RKO (cell line): ENCODE measurements around the gene ING1.
"Not testable (repeated sequence)": the region's sequence is repeated elsewhere in the genome, so short reads cannot be mapped to it uniquely, and the experiment has no call there.

Experiments
- DNase-seq: peaks from one replicate; pipeline ENCODE4 v3.0.0-alpha.2; 2016; ENCODE audit warnings: low spot score

Gene ING1, protein sequence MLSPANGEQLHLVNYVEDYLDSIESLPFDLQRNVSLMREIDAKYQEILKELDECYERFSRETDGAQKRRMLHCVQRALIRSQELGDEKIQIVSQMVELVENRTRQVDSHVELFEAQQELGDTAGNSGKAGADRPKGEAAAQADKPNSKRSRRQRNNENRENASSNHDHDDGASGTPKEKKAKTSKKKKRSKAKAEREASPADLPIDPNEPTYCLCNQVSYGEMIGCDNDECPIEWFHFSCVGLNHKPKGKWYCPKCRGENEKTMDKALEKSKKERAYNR

DNA sequence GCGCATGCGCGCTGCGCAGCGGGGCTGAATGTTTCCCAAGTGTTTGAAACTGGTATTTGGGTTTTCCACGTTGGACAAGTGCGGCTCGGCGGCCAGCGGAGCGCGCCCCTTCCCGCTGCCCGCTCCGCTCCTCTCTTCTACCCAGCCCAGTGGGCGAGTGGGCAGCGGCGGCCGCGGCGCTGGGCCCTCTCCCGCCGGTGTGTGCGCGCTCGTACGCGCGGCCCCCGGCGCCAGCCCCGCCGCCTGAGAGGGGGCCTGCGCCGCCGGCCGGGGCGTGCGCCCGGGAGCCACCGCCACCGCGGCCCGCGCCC is at the start of gene ING1:
TSS of gene ING1 (plus strand) at position 59 of the 311 bp plus-strand sequence. CDS start 450 bp downstream, outside the sequence.
- DNase-seq = no peak

DNA sequence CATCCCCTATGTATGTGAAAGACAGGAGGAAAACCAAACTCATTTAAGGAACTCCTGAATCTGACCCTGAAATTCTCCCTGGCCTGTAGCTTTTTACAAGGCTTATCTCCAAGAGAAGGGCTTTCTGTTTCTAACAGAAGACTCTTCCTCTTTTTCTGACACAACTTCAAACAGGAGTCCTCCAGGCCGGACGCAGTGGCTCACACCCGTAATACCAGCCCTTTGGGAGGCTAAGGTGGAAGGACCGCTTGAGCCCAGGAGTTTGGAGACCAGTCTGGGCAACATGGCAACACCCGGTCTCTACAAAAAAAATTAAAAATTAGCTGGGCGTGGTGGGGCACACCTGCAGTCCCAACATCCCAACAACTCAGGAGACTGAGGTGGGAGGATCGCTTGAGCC is 49.5 kb upstream of the ING1 start:
- DNase-seq = no peak

DNA sequence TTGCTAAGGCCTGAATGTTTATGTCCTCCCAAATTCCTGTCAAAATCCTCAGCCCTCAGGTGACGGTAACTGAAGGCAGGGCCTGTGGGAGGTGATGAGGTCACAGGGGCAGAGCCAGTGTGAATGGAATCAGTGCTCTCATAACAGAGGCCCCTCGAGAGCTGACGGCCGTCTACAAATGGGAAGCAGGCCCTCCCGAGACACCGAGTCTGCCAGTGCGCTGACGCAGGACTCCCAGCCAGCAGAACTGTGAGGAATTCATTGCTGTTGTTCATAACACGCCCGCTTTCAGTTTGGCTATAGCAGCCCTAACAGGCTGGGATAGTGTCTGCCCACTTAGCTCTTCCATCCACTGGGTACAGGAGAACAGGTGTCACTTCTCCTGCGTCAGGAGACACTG is 48.8 kb upstream of the ING1 start:
- DNase-seq = no peak

DNA sequence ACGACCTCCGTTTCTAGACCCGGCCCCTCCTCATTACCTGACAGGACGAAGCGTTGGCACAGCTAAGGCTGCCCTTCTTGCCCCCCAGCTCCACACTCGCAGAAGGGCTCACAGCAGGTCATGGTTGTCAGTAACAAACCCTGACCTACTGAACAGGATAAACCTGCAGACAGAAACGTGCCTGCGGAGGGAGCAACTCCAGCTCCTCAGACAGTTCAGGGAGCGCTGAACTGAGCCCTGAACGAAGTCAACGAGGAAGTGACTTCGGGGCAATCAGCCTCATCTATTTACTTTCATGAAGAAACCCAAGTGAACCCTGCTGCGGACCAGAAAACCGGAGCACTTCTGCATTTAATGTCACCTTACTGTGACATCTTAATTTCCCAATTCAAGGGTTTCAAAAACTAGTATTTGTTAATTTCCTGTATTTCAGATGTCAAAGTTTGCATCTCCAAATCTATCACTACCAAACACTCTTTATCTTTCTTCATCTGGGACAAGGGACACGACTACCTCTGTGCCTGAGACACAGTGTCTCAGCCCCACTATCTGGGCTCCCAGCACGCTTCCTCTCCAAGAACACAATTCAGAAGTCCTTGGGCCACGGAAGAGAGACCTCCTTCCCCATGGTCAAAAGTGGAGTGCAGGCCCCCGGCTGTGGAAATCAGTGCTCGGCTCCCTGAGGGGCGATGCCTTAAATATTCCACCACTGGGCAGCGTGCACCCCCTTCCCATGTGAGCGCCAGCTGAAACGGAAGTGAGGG is 47.8 kb upstream of the ING1 start:
- no peak for DNase-seq

DNA sequence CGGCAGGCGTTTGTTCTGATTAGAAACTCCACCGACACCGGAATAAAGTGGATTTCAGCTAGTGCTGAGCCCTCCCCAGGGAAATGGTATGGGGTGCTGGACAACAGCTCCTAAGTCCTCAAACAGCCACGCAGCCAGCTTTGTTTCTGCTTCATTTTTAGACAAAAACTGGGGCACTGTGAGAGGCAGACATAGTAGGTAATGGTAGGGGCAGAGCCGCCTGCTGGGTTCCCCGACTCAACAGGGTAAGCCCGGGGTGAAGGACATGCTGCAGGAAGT is 47.3 kb upstream of the ING1 start:
- no peak for DNase-seq

DNA sequence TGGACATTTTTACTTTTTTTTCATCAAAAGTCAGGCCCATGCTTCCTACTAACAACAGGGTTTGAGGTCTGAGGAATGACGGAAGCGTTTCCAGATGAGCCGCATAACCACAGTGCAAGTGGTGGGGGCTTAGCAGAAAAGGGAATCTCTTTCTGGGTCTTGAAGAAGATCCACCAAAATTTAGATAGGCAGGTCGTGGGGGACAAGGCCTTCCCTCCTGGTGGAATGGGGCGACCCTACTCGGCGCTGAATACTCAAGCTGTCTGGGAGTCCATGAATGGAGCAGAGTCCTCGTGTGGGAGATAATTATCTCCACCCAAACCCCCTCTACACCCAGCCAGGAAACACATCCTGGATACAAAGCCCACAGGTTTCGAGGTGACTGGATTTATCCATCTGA is 44.5 kb upstream of the ING1 start:
- DNase-seq = no peak

DNA sequence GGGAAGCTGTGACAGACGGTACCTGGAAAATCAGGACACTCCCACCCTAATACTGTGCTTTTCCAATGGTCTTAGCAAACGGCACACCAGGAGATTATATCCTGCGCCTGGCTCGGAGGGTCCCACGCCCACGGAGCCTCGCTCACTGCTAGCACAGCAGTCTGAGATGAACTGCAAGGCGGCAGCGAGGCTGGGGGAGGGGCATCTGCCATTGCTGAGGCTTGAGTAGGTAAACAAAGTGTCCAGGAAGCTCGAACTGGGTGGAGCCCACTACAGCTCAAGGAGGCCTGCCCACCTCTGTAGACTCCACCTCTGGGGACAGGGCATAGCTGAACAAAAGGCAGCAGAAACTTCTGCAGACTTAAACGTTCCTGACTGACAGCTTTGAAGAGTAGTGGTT is 43.7 kb upstream of the ING1 start:
- not testable (repeated sequence) for DNase-seq

DNA sequence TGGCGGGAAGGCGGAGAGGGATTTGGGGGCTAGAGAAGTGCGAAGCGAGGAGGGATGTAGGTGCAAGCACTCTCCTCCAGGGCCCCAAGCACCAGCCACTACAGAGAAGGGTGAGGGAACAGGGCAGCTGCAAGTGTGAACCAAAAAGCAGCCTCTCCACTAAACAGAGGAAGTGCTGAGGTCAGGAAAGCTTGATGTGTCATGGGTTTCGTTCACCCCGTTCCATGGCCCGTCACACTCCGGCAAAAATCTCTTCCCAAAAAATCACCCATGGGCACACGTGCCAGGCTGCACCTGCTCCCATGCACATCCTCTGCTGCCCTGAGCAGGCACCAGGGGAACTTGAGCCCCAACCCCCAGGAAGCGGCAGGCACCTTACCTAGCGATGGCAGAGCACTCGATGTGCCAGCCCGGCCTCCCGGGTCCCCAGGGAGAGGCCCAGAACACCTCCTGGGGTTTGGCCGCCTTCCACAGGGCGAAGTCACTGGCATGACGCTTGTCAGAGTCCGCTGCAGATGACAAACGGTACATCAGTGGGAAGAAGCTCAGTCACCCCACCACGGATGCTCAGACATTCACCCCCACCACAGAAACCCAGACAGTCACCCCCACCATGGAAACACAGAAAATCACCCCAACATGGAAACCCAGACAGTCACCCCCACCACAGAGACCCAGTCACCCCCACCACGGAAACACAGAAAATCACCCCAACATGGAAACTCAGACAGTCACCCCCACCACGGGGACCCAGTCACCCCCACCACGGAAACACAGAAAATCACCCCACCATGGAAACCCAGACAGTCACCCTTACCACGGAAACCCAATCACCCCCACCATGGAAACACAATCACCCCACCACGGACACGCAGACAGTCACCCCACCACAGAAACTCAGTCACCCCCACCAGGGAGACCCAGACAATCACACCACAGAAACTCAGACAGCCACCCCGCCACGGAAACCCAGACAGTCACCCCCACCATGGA is 36.6 kb upstream of the ING1 start:
- DNase-seq = no peak

DNA sequence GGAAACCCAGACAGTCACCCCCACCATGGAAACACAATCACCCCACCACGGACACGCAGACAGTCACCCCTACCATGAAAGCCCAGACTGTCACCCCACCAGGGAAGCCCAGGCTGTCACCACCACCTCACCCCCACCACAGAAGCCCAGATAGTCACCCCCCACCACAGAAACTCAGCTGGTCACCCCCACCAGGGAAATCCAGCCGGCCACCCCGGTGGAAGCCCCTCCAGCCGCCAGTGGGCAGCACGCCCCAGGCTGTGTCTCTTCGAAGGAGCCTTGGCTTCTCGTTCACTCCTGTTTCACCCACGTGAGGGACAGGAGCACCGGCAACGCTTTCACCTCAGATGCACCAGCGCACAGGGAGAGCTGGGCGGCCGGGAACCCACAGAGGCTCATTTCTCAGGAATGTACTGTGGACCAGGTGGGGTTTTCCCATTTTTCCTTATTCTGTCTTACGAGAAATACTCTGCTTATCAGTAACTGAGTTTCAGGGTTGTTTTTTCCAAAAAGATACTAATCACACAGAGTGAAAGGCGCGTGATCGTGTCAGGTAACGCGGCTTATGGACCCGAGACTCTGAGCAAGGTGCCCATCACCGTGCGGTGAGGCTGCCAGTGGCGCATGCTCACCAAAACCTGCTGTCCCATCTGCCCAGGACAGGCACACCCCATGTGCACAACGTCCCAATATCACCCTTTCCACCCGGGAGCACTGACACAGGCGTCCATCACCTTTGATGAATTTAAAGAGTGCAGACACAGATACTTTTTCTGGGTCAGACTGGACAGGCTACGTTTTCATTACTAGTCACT is 35.6 kb upstream of the ING1 start:
- no peak for DNase-seq

DNA sequence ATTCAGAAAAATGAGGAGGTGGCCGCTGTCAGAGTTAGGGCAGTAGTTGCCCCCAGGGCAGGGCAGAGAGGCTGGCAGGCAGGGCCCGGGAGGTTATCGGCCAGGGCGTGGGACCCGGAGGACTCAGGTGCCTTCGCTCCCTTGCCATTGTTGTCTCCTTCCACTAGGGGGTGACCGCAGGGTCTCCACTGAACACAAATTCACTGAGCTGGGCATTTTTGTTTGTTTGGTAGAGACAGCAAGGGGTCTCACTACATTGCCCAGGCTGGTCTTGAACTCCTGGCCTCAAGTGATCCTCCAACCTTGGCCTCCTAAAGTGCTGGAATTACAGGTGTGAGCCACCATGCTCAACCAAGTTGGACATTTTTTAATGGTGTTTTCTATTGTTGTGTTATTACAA is 32.6 kb upstream of the ING1 start:
- peak; percentile 38 for DNase-seq

DNA sequence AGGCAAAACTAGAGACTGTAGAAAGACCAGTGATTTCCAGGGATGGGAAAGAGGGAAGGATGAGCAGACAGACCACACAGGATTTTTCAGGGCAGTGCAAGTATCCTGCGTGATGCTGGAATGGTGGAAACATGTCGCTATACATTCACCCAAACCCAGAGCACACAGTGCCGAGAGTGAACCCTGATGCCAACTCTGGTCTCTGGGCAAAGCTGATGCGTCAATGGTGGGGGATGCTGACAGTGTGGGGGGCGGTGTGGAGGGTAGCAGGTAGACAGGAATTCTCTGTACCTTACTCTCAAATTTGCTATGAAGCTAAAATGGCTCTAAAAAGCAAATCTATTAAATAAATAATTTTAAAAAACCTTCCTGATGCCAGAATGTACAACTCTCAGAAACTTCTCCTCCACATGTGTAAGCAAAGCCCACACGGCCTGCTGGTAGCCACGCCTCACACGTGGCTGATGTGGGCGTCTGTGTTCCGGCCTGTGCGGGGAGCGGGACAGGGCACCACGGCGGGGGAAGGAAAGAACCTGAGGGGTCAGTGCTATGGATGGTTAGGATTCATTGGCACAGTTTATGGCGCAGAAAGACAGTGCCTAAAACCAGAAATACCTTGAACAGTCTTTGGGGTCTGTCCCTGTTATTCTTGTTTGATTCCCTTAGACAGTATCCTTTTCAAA is 31.5 kb upstream of the ING1 start:
- DNase-seq = no peak

DNA sequence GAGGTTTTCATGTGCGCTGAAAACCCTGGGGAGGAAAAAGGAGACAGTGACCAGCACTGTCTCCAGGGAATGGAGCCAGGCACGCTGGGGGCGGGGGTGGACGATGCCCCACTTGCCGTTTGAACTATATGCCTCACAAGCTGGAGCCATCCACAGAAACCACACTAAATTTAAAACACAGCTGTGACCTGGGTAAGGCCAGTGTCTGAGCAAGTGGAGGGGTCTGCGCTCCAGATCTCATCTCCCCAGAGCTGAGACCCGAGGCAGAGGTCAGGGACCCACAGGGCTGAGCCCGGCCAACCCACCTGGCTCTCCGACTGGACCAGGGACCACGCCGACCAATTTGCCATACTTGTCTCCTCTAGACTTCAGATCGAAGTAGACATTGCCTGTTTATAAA is 30.8 kb upstream of the ING1 start:
- DNase-seq = no peak

DNA sequence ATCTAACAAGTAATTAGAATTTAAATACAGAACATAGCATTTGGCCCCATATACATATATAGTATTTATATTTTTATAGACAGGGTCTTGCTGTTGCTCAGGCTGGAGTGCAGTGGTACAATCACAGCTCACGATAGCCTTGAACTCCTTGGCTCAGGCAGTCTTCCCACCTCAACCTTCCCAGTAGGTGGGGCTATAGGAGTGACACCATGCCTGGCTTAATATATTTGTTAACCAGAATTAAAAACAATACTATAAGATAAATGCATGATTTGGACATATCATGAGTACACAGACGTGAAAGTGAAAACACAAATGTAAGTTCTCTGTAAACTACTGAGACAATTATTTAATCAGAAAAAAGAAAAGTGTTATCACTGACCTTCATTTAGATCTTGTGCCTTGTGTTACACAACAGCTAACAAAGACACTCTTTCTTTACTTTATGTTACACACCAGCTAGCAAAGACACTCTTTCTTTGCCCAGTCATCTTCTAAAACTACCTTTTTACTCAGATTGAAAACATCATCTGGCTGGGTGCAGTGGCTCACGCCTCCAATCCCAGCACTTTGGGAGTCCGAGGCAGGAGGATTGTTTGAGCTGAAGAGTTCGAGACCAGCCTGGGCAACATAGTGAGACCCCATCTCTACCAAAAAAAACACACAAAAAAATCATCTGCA is 30.2 kb upstream of the ING1 start:
- peak; percentile 18 for DNase-seq

DNA sequence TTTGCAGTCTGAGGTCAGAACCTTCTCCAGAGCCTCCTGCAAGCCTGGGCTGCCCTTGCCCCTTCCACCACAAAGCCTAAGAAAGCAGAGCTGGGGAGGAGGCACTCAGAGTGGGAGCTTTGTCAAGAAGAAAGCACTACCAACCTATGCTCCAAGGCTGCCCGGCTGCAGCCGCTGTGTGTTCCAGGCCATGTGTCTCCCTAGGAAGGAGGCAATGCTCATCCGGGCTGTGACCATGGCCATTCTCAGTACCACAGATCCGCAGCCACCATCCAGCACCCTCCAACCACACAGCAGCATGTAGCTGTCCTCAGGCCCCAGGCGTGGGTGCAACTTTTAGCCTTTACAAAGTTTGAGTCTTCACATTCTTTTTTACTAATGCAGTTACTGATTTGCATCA is 29.6 kb upstream of the ING1 start:
- DNase-seq = no peak

DNA sequence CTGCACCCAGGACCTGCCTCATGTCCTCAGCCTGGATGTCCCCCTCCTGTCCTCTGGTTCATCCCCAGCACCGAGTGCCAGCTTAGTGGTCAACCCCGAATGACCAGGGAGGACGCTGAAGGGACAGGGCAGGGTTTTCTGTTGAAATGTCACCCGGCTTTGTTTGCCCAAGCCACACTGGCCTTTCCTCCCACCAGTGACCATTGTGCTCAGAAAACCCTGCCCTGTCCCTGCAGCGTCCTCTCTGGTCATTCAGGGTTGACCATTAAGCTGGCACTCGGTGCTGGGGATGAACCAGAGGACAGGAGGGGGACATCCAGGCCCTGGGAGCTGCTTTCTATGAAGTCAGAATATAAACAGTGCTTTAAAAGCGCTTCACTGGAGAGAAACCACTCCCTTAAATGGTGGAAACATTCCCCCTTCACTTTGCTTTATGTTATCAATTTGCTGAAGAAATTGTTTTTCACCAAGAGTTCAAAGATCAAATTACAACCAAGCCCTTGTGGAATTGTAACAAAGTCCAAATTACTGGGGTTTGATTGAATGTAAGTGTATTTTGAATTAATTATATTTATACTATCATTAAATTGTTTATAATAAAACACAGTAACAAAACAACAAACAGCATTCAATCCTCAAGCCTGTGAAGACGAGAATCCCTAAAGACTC is 29.0 kb upstream of the ING1 start:
- no peak for DNase-seq

DNA sequence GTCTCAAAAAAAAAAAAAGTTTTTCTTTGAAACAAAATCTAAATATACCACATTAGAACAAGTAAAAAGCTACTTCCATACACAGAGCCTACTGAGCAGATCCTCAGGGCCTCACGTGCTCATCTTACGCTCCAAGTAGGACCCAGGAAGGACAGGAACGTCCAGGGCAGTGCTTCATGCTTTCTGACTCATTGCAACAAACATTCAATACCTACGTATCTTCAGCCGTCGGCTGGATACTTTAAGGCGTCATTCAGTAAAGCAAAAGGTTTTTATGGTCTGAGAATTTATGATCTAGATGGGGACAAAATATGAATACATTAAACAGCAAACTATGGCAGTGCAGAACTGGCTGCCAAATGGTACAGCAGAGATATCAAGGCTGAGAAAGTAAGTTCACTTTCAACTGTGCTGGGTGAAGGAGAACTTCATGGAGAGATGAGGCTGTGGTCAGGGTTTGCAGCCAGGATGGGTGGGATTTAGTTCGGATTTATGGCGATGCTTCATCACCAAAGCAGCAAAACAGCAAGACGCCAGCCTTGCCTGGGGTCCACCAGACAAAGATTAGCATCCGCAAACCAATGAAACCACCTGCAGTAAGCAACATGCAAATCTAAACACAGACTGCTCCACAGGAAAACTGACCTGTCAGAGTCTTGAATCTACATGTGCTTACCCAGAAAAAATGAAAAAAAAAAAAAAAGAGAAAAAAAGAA is 28.0 kb upstream of the ING1 start:
- no peak for DNase-seq

DNA sequence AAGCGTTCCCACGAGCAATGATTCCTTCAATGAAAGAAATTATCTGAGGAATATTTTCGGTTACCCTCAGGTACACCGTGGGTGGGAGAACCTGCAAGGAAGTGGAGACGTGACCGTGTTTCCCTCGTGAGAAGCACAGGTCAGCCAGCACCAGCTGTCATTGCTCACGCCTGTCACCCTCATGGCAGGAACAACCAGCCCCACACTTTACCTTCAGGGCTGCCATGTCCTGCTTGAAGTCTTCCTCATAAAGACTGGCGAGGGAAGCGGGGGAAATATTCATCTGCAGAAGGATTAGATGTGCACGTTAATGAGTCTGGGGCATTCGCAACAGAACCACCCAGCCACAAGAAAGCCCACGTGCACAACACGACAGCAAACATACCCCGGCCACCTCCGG is 25.8 kb upstream of the ING1 start:
- DNase-seq = no peak

DNA sequence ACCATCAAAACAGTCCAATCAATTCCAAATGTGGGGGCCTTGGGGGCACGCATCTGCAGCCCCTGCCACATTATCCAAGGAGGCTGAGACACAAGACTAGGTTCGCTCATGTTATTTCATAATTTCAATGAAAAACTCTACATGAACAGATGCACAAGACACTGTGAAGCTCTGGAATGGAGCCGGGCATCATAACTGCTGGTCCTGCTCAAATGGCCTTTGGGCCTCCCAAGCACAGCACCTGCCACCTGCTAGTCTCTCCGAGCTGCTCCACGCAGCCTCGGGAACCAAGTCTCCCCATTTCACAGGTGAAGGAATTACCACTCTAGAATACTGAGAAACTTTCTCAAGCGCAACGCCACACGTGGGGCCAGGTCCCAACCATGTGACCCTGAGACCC is 24.5 kb upstream of the ING1 start:
- DNase-seq = no peak

DNA sequence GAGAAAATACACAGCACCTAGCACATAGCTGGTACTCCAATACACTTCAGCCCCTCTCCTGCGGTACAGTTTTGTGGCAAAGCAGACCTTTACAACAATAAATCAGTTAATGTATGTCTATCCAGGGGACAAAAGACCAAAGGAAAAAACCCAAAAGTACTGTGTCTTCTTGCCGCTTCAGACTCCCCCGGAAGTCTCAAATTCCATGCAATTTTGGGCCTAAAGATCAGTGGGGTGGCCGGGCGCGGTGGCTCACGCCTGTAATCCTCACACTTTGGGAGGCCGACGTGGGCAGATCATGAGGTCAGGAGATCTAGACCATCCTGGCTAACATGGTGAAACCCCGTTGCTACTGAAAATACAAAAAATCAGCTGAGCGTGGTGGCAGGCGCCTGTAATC is 23.8 kb upstream of the ING1 start:
- no peak for DNase-seq

DNA sequence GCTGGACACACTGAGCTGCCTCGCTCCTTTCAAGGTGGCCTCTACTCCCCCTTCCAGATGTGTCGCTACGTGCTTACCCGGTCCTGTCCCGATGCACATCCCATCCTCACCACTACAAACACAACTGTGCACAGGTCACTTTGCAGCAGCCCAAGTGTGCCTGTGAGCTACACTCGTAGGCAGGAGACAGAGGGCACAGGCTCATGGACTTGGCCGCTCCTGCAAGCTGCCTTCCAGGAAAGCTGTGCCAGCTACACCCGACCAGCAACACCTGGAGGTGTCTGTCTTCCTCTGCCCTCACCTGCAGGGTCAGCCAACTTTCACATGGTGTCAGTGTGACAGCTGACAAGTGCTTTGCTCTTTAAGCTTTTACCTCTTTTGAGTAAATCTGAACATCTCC is 23.0 kb upstream of the ING1 start:
- DNase-seq = no peak
